ENCODE measurements around the gene MCM5.
A peak's percentile ranks its signal among the peaks of the same experiment; 100 is the strongest.
"Not testable (repeated sequence)": the region's sequence is repeated elsewhere in the genome, so short reads cannot be mapped to it uniquely, and the experiment has no call there.

Gene MCM5

GRCh38 chr22:35399678-35400500 lies at the start of gene MCM5:
TSS of gene MCM5 (plus strand) at chr22:35400140. CDS start at chr22:35400439, 299 bp downstream.
- DNase-seq = peak; percentile 92 to 99 (median 96)
- intact Hi-C loops (cut with DNase I) = no loop called here

GRCh38 chr22:35350539-35351503 lies 49.1 kb upstream of the MCM5 start:
- intact Hi-C loops (cut with DNase I) = loop anchor here (2.0 to 5.0 kb wide), 4 partner anchors 30 to 272 kb away; partner anchors contain the start of gene HMOX1
- DNase-seq = peak; percentile 74 to 98 (median 90)

- DNase-seq = peak in 6 of 10 donors; percentile 38 to 92 (median 58)
- intact Hi-C loops (cut with DNase I) = loop anchor here (5.0 kb wide), 1 partner anchor 80 kb away; no protein-coding TSS in a partner anchor
Observed at GRCh38 chr22:35352214-35353111, 47.5 kb upstream of the MCM5 start.

- DNase-seq = no peak
- intact Hi-C loops (cut with DNase I) = loop anchor here (5.0 kb wide), 1 partner anchor 79 kb away; no protein-coding TSS in a partner anchor
Observed at GRCh38 chr22:35353318-35353717, 46.6 kb upstream of the MCM5 start.

GRCh38 chr22:35354068-35354467 lies 45.9 kb upstream of the MCM5 start:
- DNase-seq = no peak
- intact Hi-C loops (cut with DNase I) = loop anchor here (5.0 kb wide), 1 partner anchor 78 kb away; no protein-coding TSS in a partner anchor

- intact Hi-C loops (cut with DNase I) = no loop called here
- no peak for DNase-seq
Observed at GRCh38 chr22:35357883-35358621, 41.9 kb upstream of the MCM5 start.

GRCh38 chr22:35359380-35360065 lies 40.4 kb upstream of the MCM5 start:
- no peak for DNase-seq
- intact Hi-C loops (cut with DNase I) = no loop called here

GRCh38 chr22:35361001-35361558 lies 38.9 kb upstream of the MCM5 start:
- DNase-seq = no peak

GRCh38 chr22:35363566-35364086 lies 36.3 kb upstream of the MCM5 start:
- intact Hi-C loops (cut with DNase I) = no loop called here
- no peak for DNase-seq

More at GRCh38 chr22:35361001-35361558, 38.9 kb upstream of the MCM5 start:
- intact Hi-C loops (cut with DNase I) = no loop called here

GRCh38 chr22:35364230-35364629 lies 35.7 kb upstream of the MCM5 start:
- intact Hi-C loops (cut with DNase I) = not testable (repeated sequence)
- peak in 1 of 10 donors; percentile 8 for DNase-seq

GRCh38 chr22:35367331-35367886 lies 32.5 kb upstream of the MCM5 start:
- intact Hi-C loops (cut with DNase I) = no loop called here
- DNase-seq = peak in 1 of 10 donors; percentile 30

GRCh38 chr22:35368386-35368785 lies 31.6 kb upstream of the MCM5 start:
- intact Hi-C loops (cut with DNase I) = no loop called here
- peak in 1 of 10 donors; percentile 50 for DNase-seq

- intact Hi-C loops (cut with DNase I) = no loop called here
- peak in 1 of 10 donors; percentile 21 for DNase-seq
Observed at GRCh38 chr22:35369996-35370395, 29.9 kb upstream of the MCM5 start.

GRCh38 chr22:35373781-35374180 lies 26.2 kb upstream of the MCM5 start:
- intact Hi-C loops (cut with DNase I) = no loop called here
- peak in 1 of 10 donors; percentile 22 for DNase-seq

GRCh38 chr22:35375031-35375430 lies 24.9 kb upstream of the MCM5 start:
- DNase-seq = no peak
- intact Hi-C loops (cut with DNase I) = no loop called here

- intact Hi-C loops (cut with DNase I) = no loop called here
- peak in 1 of 10 donors; percentile 4 for DNase-seq
Observed at GRCh38 chr22:35375526-35375925, 24.4 kb upstream of the MCM5 start.

GRCh38 chr22:35376728-35377472 lies 23.0 kb upstream of the MCM5 start:
- peak; percentile 50 to 93 (median 76) for DNase-seq
- intact Hi-C loops (cut with DNase I) = no loop called here

Measured in posterior cingulate gyrus (tissue), 11 donors.